GM12892 (cell line): ENCODE data around the gene AGPAT2.

Experiments used
- POLR2AphosphoS5 ChIP-seq: IDR thresholded peaks from 2 replicates; pipeline ENCODE4 v1.6.1; 2011; ENCODE audit warnings: low read depth, low read length, control low read depth
- TAF1 ChIP-seq: IDR thresholded peaks from 2 replicates; pipeline ENCODE4 v1.6.1; 2011; ENCODE audit warnings: low read depth, mild to moderate bottlenecking, control low read depth, low read length, borderline replicate concordance

- TF ChIP-seq POLR2AphosphoS5: no peak
- TF ChIP-seq TAF1: no peak
Observed at GRCh38 chr9:136700959-136701667, 13.9 kb upstream of the AGPAT2 start.
